NT2/D1 (cell line): Measurements from ENCODE around the gene MTFR2.

Source experiments
- SUZ12 ChIP-seq: IDR thresholded peaks from 2 replicates; pipeline ENCODE4 v1.6.1; 2011; ENCODE audit not compliant: insufficient read length, insufficient read depth; ENCODE audit errors: extremely low read depth
- YY1 ChIP-seq: IDR thresholded peaks from 2 replicates; pipeline ENCODE4 v1.6.1; 2011; ENCODE audit not compliant: insufficient read length, insufficient read depth
- ZNF274 ChIP-seq: IDR thresholded peaks from 2 replicates; pipeline ENCODE4 v1.6.1; 2011; ENCODE audit warnings: mild to moderate bottlenecking, low read depth, low read length

GRCh38 chr6:136284909-136285308, 34.8 kb upstream of the MTFR2 start:
- TF ChIP-seq ZNF274: no peak
- TF ChIP-seq YY1: no peak
- no peak for TF ChIP-seq SUZ12
